Measurements from ENCODE around the gene HFE. TPM values are rescaled to one million over a fixed set of nuclear protein-coding genes. Genes with fewer than 3 reads are reported as not detected.

HFE gene
- total and polyA plus RNA-seq, 2 of the 13 experiments (the other 11 are each of a cell fraction or from before 2014, with no cell fraction given): 3.7 to 6.3 TPM

GRCh38 chr6:26065952-26066380 is 21.3 kb upstream of the HFE start (continued):
- TF ChIP-seq ZNF570 (CRISPR knock-in tag; IDR thresholded peaks at IDR 0.05; ENCODE audit: borderline replicate concordance) (no peak), ZNF143 (CRISPR knock-in tag; IDR thresholded peaks at IDR 0.05) (no peak), CHD4 (IDR thresholded peaks at IDR 0.05; ENCODE audit: borderline replicate concordance, low read length) (0 out of 2 replicates have a peak, but pooled peaks have one; percentile 44), POLR2G (IDR thresholded peaks at IDR 0.05; ENCODE audit: low read depth, low read length) (no peak), MXI1 (IDR thresholded peaks at IDR 0.05; ENCODE audit: borderline replicate concordance, low read depth, low read length) (peak; percentile 26; the same call in 1 of the 3 replicates), RBM22 (optimal IDR thresholded peaks at IDR 0.05; ENCODE audit: low read length) (no peak), NPAS2 (CRISPR knock-in tag; IDR thresholded peaks at IDR 0.05; ENCODE audit: borderline replicate concordance) (no peak), GATAD2A (CRISPR knock-in tag; IDR thresholded peaks at IDR 0.05) (peak; percentile 77), ZNF136 (CRISPR knock-in tag; IDR thresholded peaks at IDR 0.05; ENCODE audit: low read depth) (no peak), HOXA7 (CRISPR knock-in tag; IDR thresholded peaks at IDR 0.05) (no peak), NFE2L1 (CRISPR knock-in tag; IDR thresholded peaks at IDR 0.05; ENCODE audit: borderline replicate concordance) (no peak), TBP (CRISPR knock-in tag; IDR thresholded peaks at IDR 0.05) (no peak), ZNF615 (CRISPR knock-in tag; IDR thresholded peaks at IDR 0.05; ENCODE audit: borderline replicate concordance) (no peak), TFDP2 (CRISPR knock-in tag; IDR thresholded peaks at IDR 0.05) (no peak), HNRNPL (IDR thresholded peaks at IDR 0.05; ENCODE audit: low read depth, low read length) (no peak), ZSCAN9 (CRISPR knock-in tag; IDR thresholded peaks at IDR 0.05; ENCODE audit: borderline replicate concordance) (peak; percentile 67; the same call in 1 of the 2 replicates), MAFG (CRISPR knock-in tag; IDR thresholded peaks at IDR 0.05) (peak; percentile 89), ATRX (CRISPR knock-in tag; IDR thresholded peaks at IDR 0.05; ENCODE audit: borderline replicate concordance) (no peak), ZNF430 (CRISPR knock-in tag; IDR thresholded peaks at IDR 0.05) (no peak), ZSCAN20 (CRISPR knock-in tag; IDR thresholded peaks at IDR 0.05; ENCODE audit: borderline replicate concordance) (no peak), ZNF777 (CRISPR knock-in tag; IDR thresholded peaks at IDR 0.05) (no peak), ZNF569 (CRISPR knock-in tag; IDR thresholded peaks at IDR 0.05; ENCODE audit: borderline replicate concordance) (no peak)
- TF ChIP-seq, protein P1, sequence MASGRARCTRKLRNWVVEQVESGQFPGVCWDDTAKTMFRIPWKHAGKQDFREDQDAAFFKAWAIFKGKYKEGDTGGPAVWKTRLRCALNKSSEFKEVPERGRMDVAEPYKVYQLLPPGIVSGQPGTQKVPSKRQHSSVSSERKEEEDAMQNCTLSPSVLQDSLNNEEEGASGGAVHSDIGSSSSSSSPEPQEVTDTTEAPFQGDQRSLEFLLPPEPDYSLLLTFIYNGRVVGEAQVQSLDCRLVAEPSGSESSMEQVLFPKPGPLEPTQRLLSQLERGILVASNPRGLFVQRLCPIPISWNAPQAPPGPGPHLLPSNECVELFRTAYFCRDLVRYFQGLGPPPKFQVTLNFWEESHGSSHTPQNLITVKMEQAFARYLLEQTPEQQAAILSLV (CRISPR knock-in tag; IDR thresholded peaks at IDR 0.05; ENCODE audit: borderline replicate concordance): no peak
- TF ChIP-seq, protein P2, sequence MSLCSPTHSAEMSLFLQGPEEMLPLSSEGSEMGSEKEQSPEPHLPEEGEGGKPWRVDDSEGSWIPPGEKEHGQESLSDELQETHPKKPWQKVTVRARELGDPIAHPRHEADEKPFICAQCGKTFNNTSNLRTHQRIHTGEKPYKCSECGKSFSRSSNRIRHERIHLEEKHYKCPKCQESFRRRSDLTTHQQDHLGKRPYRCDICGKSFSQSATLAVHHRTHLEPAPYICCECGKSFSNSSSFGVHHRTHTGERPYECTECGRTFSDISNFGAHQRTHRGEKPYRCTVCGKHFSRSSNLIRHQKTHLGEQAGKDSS (CRISPR knock-in tag; IDR thresholded peaks at IDR 0.05; ENCODE audit: borderline replicate concordance, low read depth): no peak
- TF ChIP-seq, protein P3, sequence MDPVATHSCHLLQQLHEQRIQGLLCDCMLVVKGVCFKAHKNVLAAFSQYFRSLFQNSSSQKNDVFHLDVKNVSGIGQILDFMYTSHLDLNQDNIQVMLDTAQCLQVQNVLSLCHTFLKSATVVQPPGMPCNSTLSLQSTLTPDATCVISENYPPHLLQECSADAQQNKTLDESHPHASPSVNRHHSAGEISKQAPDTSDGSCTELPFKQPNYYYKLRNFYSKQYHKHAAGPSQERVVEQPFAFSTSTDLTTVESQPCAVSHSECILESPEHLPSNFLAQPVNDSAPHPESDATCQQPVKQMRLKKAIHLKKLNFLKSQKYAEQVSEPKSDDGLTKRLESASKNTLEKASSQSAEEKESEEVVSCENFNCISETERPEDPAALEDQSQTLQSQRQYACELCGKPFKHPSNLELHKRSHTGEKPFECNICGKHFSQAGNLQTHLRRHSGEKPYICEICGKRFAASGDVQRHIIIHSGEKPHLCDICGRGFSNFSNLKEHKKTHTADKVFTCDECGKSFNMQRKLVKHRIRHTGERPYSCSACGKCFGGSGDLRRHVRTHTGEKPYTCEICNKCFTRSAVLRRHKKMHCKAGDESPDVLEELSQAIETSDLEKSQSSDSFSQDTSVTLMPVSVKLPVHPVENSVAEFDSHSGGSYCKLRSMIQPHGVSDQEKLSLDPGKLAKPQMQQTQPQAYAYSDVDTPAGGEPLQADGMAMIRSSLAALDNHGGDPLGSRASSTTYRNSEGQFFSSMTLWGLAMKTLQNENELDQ (CRISPR knock-in tag; IDR thresholded peaks at IDR 0.05; ENCODE audit: borderline replicate concordance): no peak
- TF ChIP-seq, protein P4, sequence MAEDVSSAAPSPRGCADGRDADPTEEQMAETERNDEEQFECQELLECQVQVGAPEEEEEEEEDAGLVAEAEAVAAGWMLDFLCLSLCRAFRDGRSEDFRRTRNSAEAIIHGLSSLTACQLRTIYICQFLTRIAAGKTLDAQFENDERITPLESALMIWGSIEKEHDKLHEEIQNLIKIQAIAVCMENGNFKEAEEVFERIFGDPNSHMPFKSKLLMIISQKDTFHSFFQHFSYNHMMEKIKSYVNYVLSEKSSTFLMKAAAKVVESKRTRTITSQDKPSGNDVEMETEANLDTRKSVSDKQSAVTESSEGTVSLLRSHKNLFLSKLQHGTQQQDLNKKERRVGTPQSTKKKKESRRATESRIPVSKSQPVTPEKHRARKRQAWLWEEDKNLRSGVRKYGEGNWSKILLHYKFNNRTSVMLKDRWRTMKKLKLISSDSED (CRISPR knock-in tag; IDR thresholded peaks at IDR 0.05): no peak
